ENCODE data around the gene KISS1R. TPM values are rescaled to one million over a fixed set of nuclear protein-coding genes. Genes with fewer than 3 reads are reported as not detected.

The KISS1R gene
- total RNA-seq, 1 donor from 2014 or later, result 6.1 TPM

DNA sequence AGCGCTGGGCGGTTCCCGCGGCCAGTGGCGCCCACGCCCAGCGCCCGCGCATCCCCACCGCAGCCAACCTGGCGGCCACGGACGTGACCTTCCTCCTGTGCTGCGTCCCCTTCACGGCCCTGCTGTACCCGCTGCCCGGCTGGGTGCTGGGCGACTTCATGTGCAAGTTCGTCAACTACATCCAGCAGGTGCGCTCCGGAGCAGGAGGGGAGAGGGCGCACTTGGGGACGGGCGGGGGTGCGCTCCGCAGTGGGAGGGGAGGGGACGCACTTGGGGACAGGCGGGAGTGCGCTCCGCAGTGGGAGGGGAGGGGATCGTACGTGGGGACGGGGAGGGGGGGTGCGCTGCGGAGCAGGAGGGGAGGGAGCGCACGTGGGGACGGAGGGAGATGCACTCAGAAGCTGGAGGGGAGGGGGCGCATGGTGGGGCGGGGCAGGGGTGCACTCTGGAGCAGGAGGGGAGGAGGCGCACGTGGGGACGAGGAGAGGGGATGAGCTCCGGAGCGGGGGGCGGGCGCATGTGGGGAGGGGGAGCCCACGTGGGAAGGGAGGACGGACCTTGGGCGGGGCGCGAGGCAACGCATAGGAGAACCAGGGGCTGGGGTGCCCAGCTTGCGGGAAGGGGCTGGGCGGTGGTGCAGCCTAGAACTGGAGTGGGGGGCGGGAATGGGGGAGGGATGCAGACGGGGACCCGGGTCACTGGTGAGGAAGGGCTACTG is 1.5 kb downstream of the KISS1R start:
- DNase-seq (ENCODE audit: low spot score, unreplicated experiment), result no peak
- peaks cover 24% of the 10 kb centered on the region for H3K27me3 Mint-ChIP-seq
- no peaks in the 10 kb centered on the region for H3K36me3 Mint-ChIP-seq (ENCODE audit: insufficient read depth)

DNA sequence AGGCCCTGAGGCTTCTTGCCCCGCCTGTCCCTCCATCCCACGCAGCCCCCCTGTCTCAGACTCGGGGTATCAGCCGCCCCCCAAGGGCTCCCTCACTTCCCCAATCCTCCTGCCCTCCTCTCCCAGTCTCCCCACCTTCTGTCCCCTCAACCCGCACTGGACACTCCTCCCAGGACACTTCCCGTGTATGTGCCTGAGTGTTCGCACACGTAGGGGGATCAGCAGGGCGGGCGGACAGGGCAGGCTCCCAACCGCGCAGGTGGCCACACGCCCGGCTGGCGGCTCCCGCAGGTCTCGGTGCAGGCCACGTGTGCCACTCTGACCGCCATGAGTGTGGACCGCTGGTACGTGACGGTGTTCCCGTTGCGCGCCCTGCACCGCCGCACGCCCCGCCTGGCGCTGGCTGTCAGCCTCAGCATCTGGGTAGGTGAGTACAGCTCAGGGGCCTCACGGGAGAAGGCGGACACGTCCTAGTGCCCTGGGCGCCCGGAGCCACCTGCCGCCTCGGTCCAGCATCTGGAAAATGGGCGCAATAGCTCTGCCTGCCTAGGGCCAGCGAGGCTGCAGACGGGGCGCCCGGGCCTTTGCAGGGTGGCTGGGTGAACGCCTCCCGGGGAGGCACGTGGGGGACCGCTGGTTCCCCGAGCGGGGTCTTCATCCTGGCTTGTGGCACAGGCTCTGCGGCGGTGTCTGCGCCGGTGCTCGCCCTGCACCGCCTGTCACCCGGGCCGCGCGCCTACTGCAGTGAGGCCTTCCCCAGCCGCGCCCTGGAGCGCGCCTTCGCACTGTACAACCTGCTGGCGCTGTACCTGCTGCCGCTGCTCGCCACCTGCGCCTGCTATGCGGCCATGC is 2.3 kb downstream of the KISS1R start:
- DNase-seq (ENCODE audit: low spot score, unreplicated experiment), result no peak
- Mint-ChIP-seq H3K36me3 (ENCODE audit: insufficient read depth) (no peaks in the 10 kb centered on the region), H3K4me1 (ENCODE audit: low read depth) (peaks cover 4% of the 10 kb centered on the region), H3K4me3 (ENCODE audit: low read depth) (no peak overlapping the region), H3K27me3 (peaks cover 24% of the 10 kb centered on the region), H3K27ac (no peak overlapping the region), H3K9me3 (ENCODE audit: low read depth) (no peaks in the 10 kb centered on the region)
- TF ChIP-seq, protein P1, sequence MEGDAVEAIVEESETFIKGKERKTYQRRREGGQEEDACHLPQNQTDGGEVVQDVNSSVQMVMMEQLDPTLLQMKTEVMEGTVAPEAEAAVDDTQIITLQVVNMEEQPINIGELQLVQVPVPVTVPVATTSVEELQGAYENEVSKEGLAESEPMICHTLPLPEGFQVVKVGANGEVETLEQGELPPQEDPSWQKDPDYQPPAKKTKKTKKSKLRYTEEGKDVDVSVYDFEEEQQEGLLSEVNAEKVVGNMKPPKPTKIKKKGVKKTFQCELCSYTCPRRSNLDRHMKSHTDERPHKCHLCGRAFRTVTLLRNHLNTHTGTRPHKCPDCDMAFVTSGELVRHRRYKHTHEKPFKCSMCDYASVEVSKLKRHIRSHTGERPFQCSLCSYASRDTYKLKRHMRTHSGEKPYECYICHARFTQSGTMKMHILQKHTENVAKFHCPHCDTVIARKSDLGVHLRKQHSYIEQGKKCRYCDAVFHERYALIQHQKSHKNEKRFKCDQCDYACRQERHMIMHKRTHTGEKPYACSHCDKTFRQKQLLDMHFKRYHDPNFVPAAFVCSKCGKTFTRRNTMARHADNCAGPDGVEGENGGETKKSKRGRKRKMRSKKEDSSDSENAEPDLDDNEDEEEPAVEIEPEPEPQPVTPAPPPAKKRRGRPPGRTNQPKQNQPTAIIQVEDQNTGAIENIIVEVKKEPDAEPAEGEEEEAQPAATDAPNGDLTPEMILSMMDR (IDR thresholded peaks at IDR 0.05; ENCODE audit: unreplicated experiment), result no peak

More for the DNA sequence above, 1.5 kb downstream of the KISS1R start:
- H3K27ac Mint-ChIP-seq, result no peak overlapping the region
- no peak overlapping the region for H3K4me3 Mint-ChIP-seq (ENCODE audit: low read depth)
- no peaks in the 10 kb centered on the region for H3K9me3 Mint-ChIP-seq (ENCODE audit: low read depth)
- TF ChIP-seq, protein P1 (IDR thresholded peaks at IDR 0.05; ENCODE audit: unreplicated experiment), result no peak
- peaks cover 4% of the 10 kb centered on the region for H3K4me1 Mint-ChIP-seq (ENCODE audit: low read depth)

DNA sequence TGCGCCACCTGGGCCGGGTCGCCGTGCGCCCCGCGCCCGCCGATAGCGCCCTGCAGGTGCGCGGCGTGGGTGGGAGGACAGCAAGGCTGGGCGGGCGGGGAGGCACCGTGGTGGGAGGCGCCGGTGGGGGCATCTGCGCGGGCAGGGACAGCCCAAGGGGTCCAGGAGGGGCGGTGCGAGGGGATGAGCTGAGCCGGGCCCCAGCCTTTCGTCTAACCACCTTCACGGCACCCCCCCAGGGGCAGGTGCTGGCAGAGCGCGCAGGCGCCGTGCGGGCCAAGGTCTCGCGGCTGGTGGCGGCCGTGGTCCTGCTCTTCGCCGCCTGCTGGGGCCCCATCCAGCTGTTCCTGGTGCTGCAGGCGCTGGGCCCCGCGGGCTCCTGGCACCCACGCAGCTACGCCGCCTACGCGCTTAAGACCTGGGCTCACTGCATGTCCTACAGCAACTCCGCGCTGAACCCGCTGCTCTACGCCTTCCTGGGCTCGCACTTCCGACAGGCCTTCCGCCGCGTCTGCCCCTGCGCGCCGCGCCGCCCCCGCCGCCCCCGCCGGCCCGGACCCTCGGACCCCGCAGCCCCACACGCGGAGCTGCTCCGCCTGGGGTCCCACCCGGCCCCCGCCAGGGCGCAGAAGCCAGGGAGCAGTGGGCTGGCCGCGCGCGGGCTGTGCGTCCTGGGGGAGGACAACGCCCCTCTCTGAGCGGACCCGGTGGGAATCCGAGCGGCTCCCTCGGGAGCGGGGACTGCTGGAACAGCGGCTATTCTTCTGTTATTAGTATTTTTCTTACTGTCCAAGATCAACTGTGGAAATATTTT is 3.1 kb downstream of the KISS1R start:
- Mint-ChIP-seq H3K4me1 (ENCODE audit: low read depth) (peaks cover 4% of the 10 kb centered on the region), H3K27me3 (peaks cover 20% of the 10 kb centered on the region), H3K9me3 (ENCODE audit: low read depth) (no peaks in the 10 kb centered on the region), H3K4me3 (ENCODE audit: low read depth) (peak overlapping the region; percentile 31), H3K36me3 (ENCODE audit: insufficient read depth) (no peaks in the 10 kb centered on the region), H3K27ac (no peak overlapping the region)
- DNase-seq (ENCODE audit: low spot score, unreplicated experiment), result no peak
- TF ChIP-seq, protein P1 (IDR thresholded peaks at IDR 0.05; ENCODE audit: unreplicated experiment), result no peak

DNA sequence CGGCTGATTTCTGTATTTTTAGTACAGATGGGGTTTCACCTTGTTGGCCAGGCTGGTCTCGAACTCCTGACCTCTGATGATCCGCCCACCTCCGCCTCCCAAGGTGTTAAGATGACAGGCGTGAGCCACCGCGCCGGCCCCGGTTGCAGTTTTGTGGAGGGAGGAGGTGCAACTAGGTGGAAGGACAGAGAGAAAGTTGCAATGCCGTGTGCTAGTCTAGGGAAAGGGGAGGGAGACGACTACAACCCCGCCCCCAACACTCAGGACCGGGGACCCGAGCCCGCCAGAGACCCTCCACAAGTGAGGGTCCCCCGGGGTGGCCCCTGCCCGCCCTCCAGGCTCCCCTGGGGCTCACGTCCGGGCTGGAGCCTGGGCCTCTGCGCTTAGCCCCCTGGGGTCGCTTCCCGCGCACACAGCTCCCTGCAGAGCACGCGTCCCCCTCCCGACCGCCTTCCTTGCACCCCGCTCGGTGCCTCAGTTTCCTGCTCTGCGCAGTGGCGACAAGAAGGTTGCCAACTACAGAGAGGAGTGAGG is 7.5 kb downstream of the KISS1R start:
- Mint-ChIP-seq H3K9me3 (ENCODE audit: low read depth) (no peaks in the 10 kb centered on the region), H3K27ac (peak overlapping the region; percentile 74), H3K27me3 (peaks cover 13% of the 10 kb centered on the region), H3K4me1 (ENCODE audit: low read depth) (peaks cover 3% of the 10 kb centered on the region), H3K4me3 (ENCODE audit: low read depth) (peak overlapping the region; percentile 74), H3K36me3 (ENCODE audit: insufficient read depth) (no peaks in the 10 kb centered on the region)
- TF ChIP-seq, protein P1 (IDR thresholded peaks at IDR 0.05; ENCODE audit: unreplicated experiment), result no peak
- DNase-seq (ENCODE audit: low spot score, unreplicated experiment), result no peak

All from progenitor cell of endocrine pancreas (in vitro differentiated cells).